ENCODE data around the gene FOLR2. TPM values are rescaled to one million over a fixed set of nuclear protein-coding genes. Genes with fewer than 3 reads are reported as not detected.

The FOLR2 gene
- total RNA-seq, 4 donors from 2014 or later = 52.5 to 128 (median 95.5) TPM

GRCh38 chr11:72239849-72240460 is 23.4 kb downstream of the FOLR2 start:
- DNase-seq (ENCODE audit: low spot score) (no peak), ATAC-seq (ENCODE audit: low FRiP score) (peak; percentile 63)
- no peak for TF ChIP-seq CTCF (IDR thresholded peaks at IDR 0.05)

- peak; percentile 3 for ATAC-seq (ENCODE audit: low FRiP score)
- no peak for TF ChIP-seq CTCF (IDR thresholded peaks at IDR 0.05)
- DNase-seq (ENCODE audit: low spot score) = no peak
Observed at GRCh38 chr11:72240461-72241290, 24.1 kb downstream of the FOLR2 start.

GRCh38 chr11:72241291-72241781 is 24.7 kb downstream of the FOLR2 start:
- TF ChIP-seq CTCF (IDR thresholded peaks at IDR 0.05) = no peak
- ATAC-seq (ENCODE audit: low FRiP score) (no peak), DNase-seq (ENCODE audit: low spot score) (no peak)

GRCh38 chr11:72242141-72242540 is 25.5 kb downstream of the FOLR2 start:
- no peak for ATAC-seq (ENCODE audit: low FRiP score)
- no peak for TF ChIP-seq CTCF (IDR thresholded peaks at IDR 0.05)
- no peak for DNase-seq (ENCODE audit: low spot score)

- no peak for DNase-seq (ENCODE audit: low spot score)
- no peak for TF ChIP-seq CTCF (IDR thresholded peaks at IDR 0.05)
- ATAC-seq (ENCODE audit: low FRiP score) = no peak
Observed at GRCh38 chr11:72243173-72244059, 26.8 kb downstream of the FOLR2 start.

- TF ChIP-seq CTCF (IDR thresholded peaks at IDR 0.05) = no peak
- ATAC-seq (ENCODE audit: low FRiP score) (no peak), DNase-seq (ENCODE audit: low spot score) (no peak)
Observed at GRCh38 chr11:72244060-72244360, 27.4 kb downstream of the FOLR2 start, which contains the start of gene PHOX2A. Gene PHOX2A (minus strand): TSS chr11:72244176. CDS start chr11:72244004, 172 bp downstream.

Data from omental fat pad (tissue), 4 donors.